Activated B cell treated with CpG ODN at 0.5 μM for 24 hours (primary cell): ENCODE data around the gene PTER. TPM values are rescaled to one million over a fixed set of nuclear protein-coding genes. Genes with fewer than 3 reads are reported as not detected.

Source experiments
- ATAC-seq: fragments of 200-7000 bp; cut with Tn5 transposase; one replicate; pipeline ENCODE4 v1.10.0; 2021; ENCODE audit warnings: low read depth, mild to moderate bottlenecking, moderate library complexity
- CTCF ChIA-PET: fragments of 350-600 bp; sonication (Branson Sonifier 250); formaldehyde crosslinking; loops from one replicate; lab custom pipeline; 2021; ENCODE audit warnings: antibody characterized with exemption; lab: Charles Lee
- POLR2A ChIA-PET: fragments of 350-600 bp; sonication (Branson Sonifier 250); formaldehyde crosslinking; loops from one replicate; lab custom pipeline; 2021; ENCODE audit warnings: antibody characterized with exemption; lab: Charles Lee
- DNase-seq: peaks from one replicate; pipeline ENCODE4 v3.0.0; 2022
- H3K27ac Mint-ChIP-seq: one replicate; pipeline ENCODE4 v1.8.0; 2020; ENCODE audit warnings: mixed read lengths
- H3K27me3 Mint-ChIP-seq: one replicate; pipeline ENCODE4 v1.8.0; 2021; ENCODE audit warnings: mixed read lengths
- H3K36me3 Mint-ChIP-seq: one replicate; pipeline ENCODE4 v1.8.0; 2021; ENCODE audit warnings: low read depth, mixed read lengths
- H3K4me1 Mint-ChIP-seq: one replicate; pipeline ENCODE4 v1.8.0; 2021; ENCODE audit warnings: mixed read lengths
- H3K4me3 Mint-ChIP-seq: one replicate; pipeline ENCODE4 v1.8.0; 2020; ENCODE audit warnings: mild to moderate bottlenecking, mixed read lengths
- H3K9me3 Mint-ChIP-seq: one replicate; pipeline ENCODE4 v1.8.0; 2020; ENCODE audit warnings: mixed read lengths
- CTCF ChIP-seq: fragments of 200-600 bp; IDR thresholded peaks from one replicate; pipeline ENCODE4 v1.8.0; 2022; ENCODE audit warnings: antibody characterized with exemption, mild to moderate bottlenecking
- intact Hi-C: fragments of 100-400 bp; cut with micrococcal nuclease; formaldehyde crosslinking; loops from one replicate; pipeline ENCODE4 v1.15.1; 2024
- total RNA-seq: library from RNA; stranded (reverse); gene quantifications from 2 replicates; pipeline ENCODE4 v1.2.3, GENCODE V29; 2022

Gene PTER
- total RNA-seq, 1 donor from 2014 or later = 14.9 TPM

- Mint-ChIP-seq H3K27ac (no peak overlapping the region), H3K9me3 (no peaks in the 10 kb centered on the region), H3K36me3 (no peaks in the 10 kb centered on the region), H3K4me1 (no peaks in the 10 kb centered on the region), H3K27me3 (peaks cover 9% of the 10 kb centered on the region), H3K4me3 (no peak overlapping the region)
- no peak for DNase-seq
- intact Hi-C loops = no loop called here
- CTCF ChIA-PET = no interaction called here
- POLR2A ChIA-PET = no interaction called here
- no peak for TF ChIP-seq CTCF
- ATAC-seq = no peak
Measured at GRCh38 chr10:16527452-16527851, 90.6 kb downstream of the PTER start.

GRCh38 chr10:16529853-16530252 lies 93.0 kb downstream of the PTER start:
- DNase-seq (no peak), ATAC-seq (no peak)
- Mint-ChIP-seq H3K9me3 (no peaks in the 10 kb centered on the region), H3K27me3 (peaks cover 3% of the 10 kb centered on the region), H3K36me3 (no peaks in the 10 kb centered on the region), H3K4me3 (no peak overlapping the region), H3K4me1 (no peaks in the 10 kb centered on the region), H3K27ac (no peak overlapping the region)
- intact Hi-C loops = no loop called here
- POLR2A ChIA-PET = no interaction called here
- TF ChIP-seq CTCF = no peak
- CTCF ChIA-PET = no interaction called here

GRCh38 chr10:16536155-16536554 lies 99.3 kb downstream of the PTER start:
- DNase-seq (no peak), ATAC-seq (no peak)
- Mint-ChIP-seq H3K4me3 (no peak overlapping the region), H3K27me3 (peaks cover 5% of the 10 kb centered on the region), H3K9me3 (no peaks in the 10 kb centered on the region), H3K4me1 (no peaks in the 10 kb centered on the region), H3K27ac (no peak overlapping the region), H3K36me3 (no peaks in the 10 kb centered on the region)
- ChIA-PET CTCF (no interaction called here), POLR2A (no interaction called here)
- intact Hi-C loops = no loop called here
- TF ChIP-seq CTCF = no peak

- intact Hi-C loops = no loop called here
Measured at GRCh38 chr10:16544099-16544498, 107.3 kb downstream of the PTER start.

GRCh38 chr10:16544591-16544990 lies 107.8 kb downstream of the PTER start:
- ChIA-PET POLR2A (interaction anchor here (0.7 kb wide), 1 partner anchor 443 kb away, joined by 5 read pairs; no protein-coding TSS in a partner anchor), CTCF (interaction anchor here (1.7 kb wide), 1 partner anchor 642 kb away, joined by 5 read pairs; no protein-coding TSS in a partner anchor)
- DNase-seq (no peak), ATAC-seq (no peak)
- Mint-ChIP-seq H3K9me3 (no peaks in the 10 kb centered on the region), H3K4me3 (no peak overlapping the region), H3K27ac (no peak overlapping the region), H3K36me3 (no peaks in the 10 kb centered on the region), H3K27me3 (peaks cover 6% of the 10 kb centered on the region), H3K4me1 (no peaks in the 10 kb centered on the region)
- TF ChIP-seq CTCF = no peak
- intact Hi-C loops = no loop called here

More at GRCh38 chr10:16544099-16544498, 107.3 kb downstream of the PTER start:
- Mint-ChIP-seq H3K4me3 (no peak overlapping the region), H3K36me3 (no peaks in the 10 kb centered on the region), H3K27me3 (peaks cover 6% of the 10 kb centered on the region), H3K27ac (no peak overlapping the region), H3K9me3 (no peaks in the 10 kb centered on the region), H3K4me1 (no peaks in the 10 kb centered on the region)
- DNase-seq (no peak), ATAC-seq (no peak)
- ChIA-PET POLR2A (interaction anchor here (0.7 kb wide), 1 partner anchor 443 kb away, joined by 5 read pairs; no protein-coding TSS in a partner anchor), CTCF (no interaction called here)
- TF ChIP-seq CTCF = no peak
